GM13977 (cell line): ENCODE data around the gene LY86.

Source experiments
- DNase-seq: peaks from one replicate; pipeline ENCODE4 v3.0.0; 2012; ENCODE audit warnings: low spot score
- in situ Hi-C: fragments of 300-500 bp; cut with MboI; formaldehyde crosslinking; loops from one replicate; pipeline ENCODE4 v1.12.0; 2022; ENCODE audit warnings: low sequenced_read_pairs, low pct_unique_long_range_greater_than_20kb, mixed read lengths, inconsistent platforms; ENCODE audit not compliant: unreplicated experiment
- TF ChIP-seq, protein P1 (sequence below): IDR thresholded peaks from 2 replicates; pipeline ENCODE4 v1.5.1; 2012; ENCODE audit warnings: mild to moderate bottlenecking, control low read depth; ENCODE audit not compliant: insufficient read depth; ENCODE audit errors: extremely low read depth, missing control alignments

LY86 gene

DNA sequence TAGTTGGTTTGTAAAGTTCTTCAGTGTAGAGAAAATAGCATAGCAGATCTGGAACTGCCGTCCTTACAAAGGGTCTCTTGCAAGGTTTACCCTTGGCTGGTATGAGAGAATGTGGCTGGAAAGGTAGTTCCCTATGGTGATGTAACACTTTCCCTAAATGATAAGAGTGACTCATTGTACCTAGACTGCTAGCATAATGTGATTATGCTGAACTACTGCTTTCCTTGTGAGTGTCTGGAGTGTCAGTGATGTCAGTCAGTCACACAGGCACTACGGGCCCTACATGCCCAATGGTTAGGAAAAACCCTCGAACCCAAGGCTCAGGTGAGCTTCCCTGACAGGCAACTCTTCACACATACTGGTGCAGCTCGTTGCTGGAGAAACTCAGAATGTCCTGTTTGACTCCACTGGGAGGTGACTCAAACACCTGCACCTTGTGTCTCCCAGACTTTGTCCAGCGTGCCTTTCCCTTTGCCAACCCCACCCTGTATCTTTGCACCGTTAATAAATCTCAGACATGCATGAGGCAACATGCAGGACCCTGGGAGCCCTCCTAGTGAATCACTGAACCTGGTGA, 28.4 kb upstream of the LY86 start:
- DNase-seq = no peak
- in situ Hi-C loops = no loop called here
- TF ChIP-seq, protein P1, sequence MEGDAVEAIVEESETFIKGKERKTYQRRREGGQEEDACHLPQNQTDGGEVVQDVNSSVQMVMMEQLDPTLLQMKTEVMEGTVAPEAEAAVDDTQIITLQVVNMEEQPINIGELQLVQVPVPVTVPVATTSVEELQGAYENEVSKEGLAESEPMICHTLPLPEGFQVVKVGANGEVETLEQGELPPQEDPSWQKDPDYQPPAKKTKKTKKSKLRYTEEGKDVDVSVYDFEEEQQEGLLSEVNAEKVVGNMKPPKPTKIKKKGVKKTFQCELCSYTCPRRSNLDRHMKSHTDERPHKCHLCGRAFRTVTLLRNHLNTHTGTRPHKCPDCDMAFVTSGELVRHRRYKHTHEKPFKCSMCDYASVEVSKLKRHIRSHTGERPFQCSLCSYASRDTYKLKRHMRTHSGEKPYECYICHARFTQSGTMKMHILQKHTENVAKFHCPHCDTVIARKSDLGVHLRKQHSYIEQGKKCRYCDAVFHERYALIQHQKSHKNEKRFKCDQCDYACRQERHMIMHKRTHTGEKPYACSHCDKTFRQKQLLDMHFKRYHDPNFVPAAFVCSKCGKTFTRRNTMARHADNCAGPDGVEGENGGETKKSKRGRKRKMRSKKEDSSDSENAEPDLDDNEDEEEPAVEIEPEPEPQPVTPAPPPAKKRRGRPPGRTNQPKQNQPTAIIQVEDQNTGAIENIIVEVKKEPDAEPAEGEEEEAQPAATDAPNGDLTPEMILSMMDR = no peak

DNA sequence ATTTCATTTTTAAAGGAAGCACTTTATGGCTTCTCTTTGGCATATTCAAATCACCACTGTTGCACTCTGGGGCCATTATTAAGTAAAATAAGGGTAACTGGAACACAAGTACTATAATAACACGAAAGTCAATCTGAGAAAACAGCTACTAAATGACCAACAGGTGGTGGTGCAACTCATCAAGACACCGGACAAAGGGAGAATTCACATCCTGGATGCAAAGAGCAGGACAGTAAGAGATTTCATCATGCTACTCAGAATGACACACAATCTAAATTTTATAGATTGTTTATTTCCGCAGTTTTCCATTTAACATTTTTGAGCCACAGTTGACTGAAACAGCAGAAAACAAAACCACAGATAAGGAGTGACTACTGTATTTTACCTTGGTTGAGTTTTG, 27.6 kb upstream of the LY86 start:
- DNase-seq = no peak
- TF ChIP-seq, protein P1 = peak; percentile 16
- in situ Hi-C loops = no loop called here

DNA sequence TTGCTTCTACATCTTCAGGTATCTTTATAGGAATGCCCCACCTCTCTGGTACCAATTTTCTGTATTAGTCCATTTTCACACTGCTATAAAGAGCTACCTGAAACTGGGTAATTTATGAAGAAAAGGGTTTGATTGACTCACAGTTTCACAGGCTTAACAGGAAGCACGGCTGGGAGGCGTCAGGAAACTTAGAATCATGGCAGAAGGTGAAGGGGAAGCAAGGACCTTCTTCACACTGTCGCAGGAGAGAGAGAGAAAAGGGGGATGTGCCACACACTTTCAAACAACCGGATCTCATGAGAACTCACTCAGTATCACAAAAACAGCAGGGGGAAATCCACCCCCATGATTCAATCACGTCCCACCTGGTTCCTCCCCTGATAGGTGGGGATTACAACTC, 24.4 kb upstream of the LY86 start:
- TF ChIP-seq, protein P1 = no peak
- no peak for DNase-seq
- in situ Hi-C loops = no loop called here

DNA sequence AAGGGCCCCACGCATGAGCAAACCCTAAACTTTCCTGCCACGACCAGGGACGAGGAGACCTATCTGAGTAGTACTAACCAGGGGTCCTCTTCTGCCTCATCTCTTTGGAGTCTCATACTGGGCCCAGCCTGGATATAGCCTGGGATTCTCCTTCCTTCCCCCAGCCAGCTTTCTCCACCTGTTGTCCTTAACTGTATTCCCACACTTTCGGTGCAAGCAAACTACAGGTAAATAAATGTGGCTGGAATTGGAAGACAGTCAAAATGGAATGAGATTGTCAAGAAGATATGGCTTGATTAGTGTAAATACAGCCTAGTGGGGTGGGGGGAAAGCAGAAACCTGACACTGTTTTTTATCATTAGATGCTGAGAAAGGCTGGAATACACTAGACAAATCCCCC, 23.5 kb upstream of the LY86 start:
- TF ChIP-seq, protein P1 = no peak
- DNase-seq = no peak
- in situ Hi-C loops = no loop called here

DNA sequence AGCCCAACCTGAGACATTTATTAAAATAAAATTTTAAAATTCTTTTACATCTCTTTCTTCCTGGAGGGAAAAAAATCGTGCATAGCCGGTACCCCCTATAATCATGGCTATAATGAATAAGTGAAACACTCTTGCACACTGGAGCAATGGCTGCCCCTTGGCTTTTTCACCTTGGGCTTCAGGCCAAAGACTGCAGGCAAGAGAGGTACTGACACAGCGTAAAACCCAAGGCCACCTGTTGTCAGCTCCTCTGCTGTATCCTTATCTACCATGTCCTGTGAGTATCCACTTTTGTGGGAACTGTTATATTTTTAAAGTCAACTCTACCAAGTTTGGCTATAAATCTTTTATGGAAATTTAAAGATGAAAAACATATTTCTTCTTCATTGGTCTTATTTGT, 23.0 kb upstream of the LY86 start:
- TF ChIP-seq, protein P1 = no peak
- in situ Hi-C loops = no loop called here

DNA sequence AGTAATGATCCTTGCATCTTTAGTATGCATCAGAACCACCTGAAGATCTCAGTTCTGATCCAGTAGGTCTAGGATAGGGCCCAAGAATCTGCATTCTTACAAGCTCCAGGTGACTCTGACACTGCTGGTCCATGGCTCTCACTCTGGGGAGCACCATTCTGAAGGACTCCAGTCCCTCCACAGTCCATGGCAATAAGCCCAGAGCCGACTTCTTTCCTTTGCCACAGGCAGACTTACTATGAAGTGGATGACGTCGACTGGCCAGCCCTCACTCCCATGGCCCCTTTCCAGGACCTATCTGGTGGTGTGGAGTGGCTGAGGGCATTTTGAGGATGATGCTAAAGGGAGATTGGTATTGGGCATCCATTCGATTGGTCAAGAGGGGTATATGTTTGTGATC, 21.8 kb upstream of the LY86 start:
- in situ Hi-C loops = no loop called here
- TF ChIP-seq, protein P1 = no peak
- no peak for DNase-seq

More for the DNA sequence above, 23.0 kb upstream of the LY86 start:
- no peak for DNase-seq
